HepG2 (cell line): Measurements from ENCODE around the gene ECE2. TPM values are rescaled to one million over a fixed set of nuclear protein-coding genes. Genes with fewer than 3 reads are reported as not detected.
A peak's percentile ranks its signal among the peaks of the same experiment; 100 is the strongest.

Experiments
- ATAC-seq: fragments of 200-7000 bp; cut with Tn5 transposase; 3 replicates; pipeline ENCODE4 v1.9.1; 2020; ENCODE audit warnings: mild to moderate bottlenecking, moderate library complexity
- BruUV-seq: library from RNA; stranded (reverse); fragments of 400-500 nt; replicated peaks from 2 replicates; lab custom pipeline; 2021; lab: Mats Ljungman, UMichigan
- CTCF ChIA-PET: fragments of 300-600 bp; formaldehyde crosslinking; extraction: SDS; loops from one replicate; lab custom pipeline; 2021; ENCODE audit warnings: low total read pairs, inconsistent platforms, low intra/inter-chr PET ratio; lab: Yijun Ruan, JAX
- POLR2A ChIA-PET: fragments of 350-600 bp; sonication (Branson Sonifier 250); formaldehyde crosslinking; loops from one replicate; lab custom pipeline; 2020; ENCODE audit warnings: antibody characterized with exemption, inconsistent platforms; lab: Yijun Ruan, JAX
- DNase-seq: peaks from one replicate; pipeline ENCODE4 v3.0.0-alpha.2; 2015; ENCODE audit warnings: low spot score
- FAIRE-seq: peaks from 3 replicates; lab custom pipeline; 2011; peaks lifted over from hg19 to GRCh38; lab: Jason Lieb, UNC
- H2AFZ ChIP-seq: one replicate; pipeline ENCODE4 v1.6.1; 2011; ENCODE audit warnings: low read length, inconsistent platforms
- H3K27ac ChIP-seq: fragments of 300-600 bp; 3 replicates; pipeline ENCODE4 v1.8.0; 2011; ENCODE audit warnings: mixed run types, mild to moderate bottlenecking, mixed read lengths, low read length, inconsistent platforms; ENCODE audit not compliant: insufficient read depth; ENCODE audit errors: extremely low read length
- H3K27me3 ChIP-seq, 2 experiments: fragments of 200-600 bp in 1 of 2; 2 replicates in 1 of 2; 3 replicates in 1 of 2; pipeline versions ENCODE4 v1.6.0 to v1.8.0; 2011; ENCODE audit warnings: low read length in 2 of 2, mild to moderate bottlenecking in 2 of 2, moderate library complexity in 2 of 2, inconsistent platforms in 1 of 2; ENCODE audit not compliant: insufficient read depth in 2 of 2, control insufficient read depth in 1 of 2
- H3K36me3 ChIP-seq, 2 experiments: fragments of 200-600 bp in 1 of 2; replicated peaks in 1 of 2; 2 replicates in 1 of 2; 3 replicates in 1 of 2; pipeline versions ENCODE4 v1.5.1 to v1.8.0; 2011; ENCODE audit warnings: low read length in 2 of 2, inconsistent platforms in 1 of 2; ENCODE audit not compliant: insufficient read depth in 2 of 2, control insufficient read depth in 1 of 2
- H3K4me1 ChIP-seq: 2 replicates; pipeline ENCODE4 v1.5.1; 2012; ENCODE audit warnings: low read length, inconsistent platforms; ENCODE audit not compliant: insufficient read depth
- H3K4me2 ChIP-seq: 2 replicates; pipeline ENCODE4 v1.6.0; 2011; ENCODE audit warnings: low read depth, low read length, inconsistent platforms
- H3K4me3 ChIP-seq, 3 experiments: fragments of 200-600 bp in 1 of 3; sonication (generic), shearing (Covaris generic) in 1 of 3; replicated peaks in 1 of 3; 2 replicates each; pipeline ENCODE4 v1.5.1; 2011 to 2016; ENCODE audit warnings: low read length in 3 of 3, inconsistent platforms in 2 of 3, low read depth in 2 of 3, mild to moderate bottlenecking in 2 of 3, control low read depth in 1 of 3, mixed read lengths in 1 of 3; ENCODE audit not compliant: insufficient read depth in 1 of 3
- H3K79me2 ChIP-seq: one replicate; pipeline ENCODE4 v1.6.1; 2011; ENCODE audit warnings: low read length, inconsistent platforms; ENCODE audit not compliant: insufficient read depth
- H3K9ac ChIP-seq: 2 replicates; pipeline ENCODE4 v1.6.0; 2011; ENCODE audit warnings: mild to moderate bottlenecking, low read depth, low read length, inconsistent platforms; ENCODE audit not compliant: insufficient read depth
- H3K9me3 ChIP-seq: 2 replicates; pipeline ENCODE4 v1.5.1; 2012; ENCODE audit warnings: mild to moderate bottlenecking, low read length
- H4K20me1 ChIP-seq: 2 replicates; pipeline ENCODE4 v1.6.0; 2011; ENCODE audit warnings: inconsistent platforms, mild to moderate bottlenecking, low read length, moderate library complexity; ENCODE audit not compliant: insufficient read depth
- CTCF ChIP-seq: sonication (generic); formaldehyde crosslinking; IDR thresholded peaks from 2 replicates; pipeline ENCODE4 v1.5.0; 2020; ENCODE audit warnings: mild to moderate bottlenecking, missing genetic modification reagents, moderate library complexity
- ELF4 ChIP-seq: sonication (generic); formaldehyde crosslinking; IDR thresholded peaks from 2 replicates; pipeline ENCODE4 v1.5.0; 2020; ENCODE audit warnings: missing genetic modification reagents, mild to moderate bottlenecking, moderate library complexity, borderline replicate concordance
- FOSL2 ChIP-seq: sonication (generic); formaldehyde crosslinking; IDR thresholded peaks from 2 replicates; pipeline ENCODE4 v1.4.0; 2020; ENCODE audit warnings: missing genetic modification reagents
- HMGXB4 ChIP-seq, 2 experiments: sonication (generic) in 1 of 2; formaldehyde crosslinking in 1 of 2; IDR thresholded peaks; 2 replicates each; pipeline versions ENCODE4 v1.4.0 to v1.6.1; 2018 to 2020; ENCODE audit warnings: missing genetic modification reagents in 2 of 2, borderline replicate concordance in 1 of 2, low read depth in 1 of 2, mild to moderate bottlenecking in 1 of 2, missing biosample characterization in 1 of 2
- PATZ1 ChIP-seq: sonication (generic); formaldehyde crosslinking; IDR thresholded peaks from 2 replicates; pipeline ENCODE4 v1.4.0; 2020; ENCODE audit warnings: missing genetic modification reagents
- RAD21 ChIP-seq: fragments of 450-650 bp; formaldehyde crosslinking; IDR thresholded peaks from 2 replicates; pipeline ENCODE4 v1.5.0; 2020; ENCODE audit warnings: mild to moderate bottlenecking
- RBM22 ChIP-seq: fragments of 200-400 bp; formaldehyde crosslinking; optimal IDR thresholded peaks from 2 replicates; pipeline ENCODE3; 2017; ENCODE audit warnings: mild to moderate bottlenecking, low read length, moderate library complexity
- SALL1 ChIP-seq: sonication (generic); formaldehyde crosslinking; IDR thresholded peaks from 2 replicates; pipeline ENCODE4 v1.8.0; 2022; ENCODE audit warnings: mild to moderate bottlenecking, missing genetic modification reagents
- SMC3 ChIP-seq: IDR thresholded peaks from 2 replicates; pipeline ENCODE4 v1.6.1; 2011; ENCODE audit warnings: low read length, improper control_type of control experiment
- STAG1 ChIP-seq: sonication (generic); formaldehyde crosslinking; IDR thresholded peaks from 2 replicates; pipeline ENCODE4 v1.4.0; 2020; ENCODE audit warnings: missing genetic modification reagents
- THAP11 ChIP-seq: IDR thresholded peaks from 2 replicates; pipeline ENCODE4 v1.6.1; 2016; ENCODE audit warnings: missing biosample characterization, missing genetic modification reagents
- ZFYVE20 ChIP-seq: sonication (generic); formaldehyde crosslinking; IDR thresholded peaks from 2 replicates; pipeline ENCODE4 v1.8.0; 2023; ENCODE audit warnings: low read depth, mild to moderate bottlenecking, moderate library complexity, missing genetic modification reagents, borderline replicate concordance
- ZNF687 ChIP-seq: sonication (generic); formaldehyde crosslinking; IDR thresholded peaks from 2 replicates; pipeline ENCODE4 v1.5.1; 2020; ENCODE audit warnings: mild to moderate bottlenecking, missing genetic modification reagents, moderate library complexity
- WGBS: methylation state at CpG from one replicate; pipeline ENCODE4 v1.1.6; 2017; ENCODE audit warnings: low lambda C conversion rate; 5-methylcytosine and 5-hydroxymethylcytosine counted together
- in situ Hi-C: cut with HindIII; loops from 2 replicates; pipeline ENCODE4 v1.10.0; 2017; ENCODE audit warnings: low pct_unique_long_range_greater_than_20kb; ENCODE audit not compliant: extremely low pct_ligation_motif_present
- intact Hi-C: fragments of 100-400 bp; cut with micrococcal nuclease; formaldehyde crosslinking; loops from one replicate; pipeline ENCODE4 v1.10.0; 2022; ENCODE audit not compliant: unreplicated experiment
- polyA plus RNA-seq, 8 experiments: library from polyadenylated mRNA; depleted of rRNA in 3 of 8; stranded (reverse) in 7 of 8; unstranded in 1 of 8; fragments of >200 nt; fragmentation: Illumina TruSeq in 4 of 8; extraction: Trizol in 4 of 8; gene quantifications; 2 replicates each; pipeline versions ENCODE4 v1.2.1 to v1.2.3, GENCODE V29; 2011 to 2016; ENCODE audit warnings: low read depth in 4 of 8, missing spikeins in 1 of 8, mixed read lengths in 1 of 8; ENCODE audit not compliant: insufficient read depth in 1 of 8
- total RNA-seq, 5 experiments: library from RNA; depleted of rRNA; stranded (reverse); fragments of >200 nt; fragmentation: Illumina TruSeq; extraction: Trizol; gene quantifications; 2 replicates each; pipeline ENCODE4 v1.2.3, GENCODE V29; 2016; ENCODE audit warnings: low read depth in 1 of 5

ECE2 gene
- total and polyA plus RNA-seq, 2 of the 13 experiments (the other 11 are each of a cell fraction or from before 2014, with no cell fraction given): not detected

GRCh38 chr3:184227481-184227935 is 48.3 kb upstream of the ECE2 start:
- ATAC-seq: peak; percentile 53
- no TSS peak for BruUV-seq
- Histone ChIP-seq H4K20me1 (peaks cover 5% of the 10 kb centered on the region; the same call in 1 of the 2 replicates), H2AFZ (no peak overlapping the region), H3K4me2 (no peak overlapping the region), H3K27me3 (peaks cover 7 to 47% of the 10 kb centered on the region in 2 experiments; a peak in 4 of 5 replicates), H3K27ac (no peak overlapping the region), H3K36me3 (no peaks in the 10 kb centered on the region), H3K9ac (no peak overlapping the region), H3K4me3 (no peak overlapping the region), H3K9me3 (no peaks in the 10 kb centered on the region), H3K4me1 (peaks cover 11% of the 10 kb centered on the region; the same call in 1 of the 2 replicates), H3K79me2 (no peaks in the 10 kb centered on the region)
- 9% methylated on average over 2 of the region's 2 CpGs for WGBS
- peak; percentile 44 for DNase-seq
- intact Hi-C loops: loop anchor here (10.0 kb wide), 1 partner anchor 57 kb away; no protein-coding TSS in a partner anchor
- in situ Hi-C loops: no loop called here
- no peak for FAIRE-seq
- ChIA-PET POLR2A (interaction anchor here (1.0 to 1.6 kb wide), 4 partner anchors 12 to 92 kb away, joined by 3 to 7 read pairs (median 4); partner anchors contain the start of gene EIF2B5), CTCF (interaction anchor here (0.9 to 2.1 kb wide), 4 partner anchors 14 to 62 kb away, joined by 3 to 13 read pairs (median 4); no protein-coding TSS in a partner anchor)
- peak; percentile 85 for TF ChIP-seq CTCF (CRISPR knock-in tag)
- peak; percentile 31; a peak in 1 of 4 replicates for TF ChIP-seq HMGXB4 (CRISPR knock-in tag; IDR thresholded peaks at IDR 0.05; ENCODE audit: borderline replicate concordance in 1 of 2, low read depth in 1 of 2)
- TF ChIP-seq THAP11 (CRISPR knock-in tag): 0 out of 2 replicates have a peak, but pooled peaks have one; percentile 27
- peak; percentile 53 for TF ChIP-seq STAG1 (CRISPR knock-in tag)
- TF ChIP-seq FOSL2: peak; percentile 8; the same call in 1 of the 2 replicates
- peak; percentile 50; the same call in 1 of the 2 replicates for TF ChIP-seq SMC3
- TF ChIP-seq ZNF687: peak; percentile 21; the same call in 1 of the 2 replicates
- TF ChIP-seq PATZ1 (CRISPR knock-in tag): peak; percentile 40; the same call in 1 of the 2 replicates
- no peak for TF ChIP-seq RBM22
- no peak for TF ChIP-seq ZFYVE20 (CRISPR knock-in tag)
- TF ChIP-seq SALL1: peak; percentile 13; the same call in 1 of the 2 replicates
- TF ChIP-seq RAD21: peak; percentile 31; the same call in 1 of the 2 replicates
- no peak for TF ChIP-seq ELF4
